Endodermal cell (in vitro differentiated cells): ENCODE results near the gene PNMA6E. TPM values are rescaled to one million over a fixed set of nuclear protein-coding genes. Genes with fewer than 3 reads are reported as not detected.

ENCODE experiments used
- DNase-seq: peaks from one replicate; pipeline ENCODE4 v3.0.0-alpha.2; 2017
- H3K27ac ChIP-seq: 2 replicates; pipeline ENCODE4 v1.5.1; 2013; ENCODE audit warnings: mild to moderate bottlenecking, low read depth, low read length, moderate library complexity
- H3K27me3 ChIP-seq: 2 replicates; pipeline ENCODE4 v1.6.1; 2013; ENCODE audit warnings: mild to moderate bottlenecking, low read length, moderate library complexity; ENCODE audit not compliant: insufficient read depth, control insufficient read depth, poor library complexity, severe bottlenecking
- H3K36me3 ChIP-seq: 2 replicates; pipeline ENCODE4 v1.7.0; 2013; ENCODE audit warnings: mild to moderate bottlenecking, low read length, moderate library complexity; ENCODE audit not compliant: control insufficient read depth, insufficient read depth
- H3K4me1 ChIP-seq: one replicate; pipeline ENCODE4 v1.7.0; 2013; ENCODE audit warnings: low read length; ENCODE audit not compliant: control insufficient read depth, insufficient read depth
- H3K4me3 ChIP-seq: 2 replicates; pipeline ENCODE4 v1.5.1; 2013; ENCODE audit warnings: mild to moderate bottlenecking, low read length, moderate library complexity
- H3K9ac ChIP-seq: 2 replicates; pipeline ENCODE4 v1.6.1; 2013; ENCODE audit warnings: mild to moderate bottlenecking, low read length, moderate library complexity; ENCODE audit not compliant: poor library complexity, severe bottlenecking; ENCODE audit errors: extremely low read depth
- H3K9me3 ChIP-seq: 2 replicates; pipeline ENCODE4 v1.6.1; 2013; ENCODE audit warnings: mild to moderate bottlenecking, low read length, moderate library complexity; ENCODE audit not compliant: control insufficient read depth
- H3K27ac Mint-ChIP-seq: 2 replicates; pipeline ENCODE4 v1.8.0; 2020; ENCODE audit warnings: mixed read lengths
- H3K27me3 Mint-ChIP-seq: 2 replicates; pipeline ENCODE4 v1.8.0; 2021; ENCODE audit warnings: mild to moderate bottlenecking, mixed read lengths; ENCODE audit not compliant: insufficient read depth
- H3K36me3 Mint-ChIP-seq: 2 replicates; pipeline ENCODE4 v1.8.0; 2020; ENCODE audit warnings: low read depth, mixed read lengths
- H3K4me1 Mint-ChIP-seq: 2 replicates; pipeline ENCODE4 v1.8.0; 2020; ENCODE audit warnings: mixed read lengths
- H3K4me3 Mint-ChIP-seq: 2 replicates; pipeline ENCODE4 v1.8.0; 2020; ENCODE audit warnings: mild to moderate bottlenecking, moderate library complexity, mixed read lengths
- H3K9me3 Mint-ChIP-seq: 2 replicates; pipeline ENCODE4 v1.8.0; 2020; ENCODE audit warnings: mild to moderate bottlenecking, mixed read lengths
- CTCF ChIP-seq: fragments of 200-600 bp; sonication (generic); conservative IDR thresholded peaks from 2 replicates; pipeline ENCODE4 v1.5.0; 2021; ENCODE audit warnings: antibody characterized with exemption, mild to moderate bottlenecking
- WGBS, 2 experiments: methylation state at CpG; one replicate each; pipeline versions ENCODE4 v1.1.5 to v1.1.7; 2013; ENCODE audit warnings: missing lambda C conversion rate in 2 of 2, mixed read lengths in 1 of 2; ENCODE audit not compliant: insufficient coverage in 1 of 2, insufficient read length in 1 of 2; 5-methylcytosine and 5-hydroxymethylcytosine counted together
- total RNA-seq, 2 donors: library from RNA; stranded (reverse); fragmentation: NEBNext Ultra II Directional in 1 of 2; extraction: Animal tissue kit (Norgen Biotek cat#: 25700) in 1 of 2; gene quantifications; 2 replicates in 1 of 2; 3 replicates in 1 of 2; pipeline ENCODE4 v1.2.1, GENCODE V29; 2021

The PNMA6E gene
- total RNA-seq, 2 donors from 2014 or later, result not detected

- peaks cover 60% of the 10 kb centered on the region for H3K9me3 Mint-ChIP-seq
- Histone ChIP-seq H3K4me1 (no peaks in the 10 kb centered on the region), H3K27me3 (no peaks in the 10 kb centered on the region), H3K4me3 (no peak overlapping the region), H3K9me3 (no peaks in the 10 kb centered on the region), H3K27ac (no peak overlapping the region), H3K36me3 (no peaks in the 10 kb centered on the region), H3K9ac (no peak overlapping the region)
- DNase-seq, result no peak
- H3K36me3 Mint-ChIP-seq, result no peaks in the 10 kb centered on the region
- TF ChIP-seq CTCF, result no peak
- 89% methylated on average over 5 of the region's 5 CpGs; no CpG with 5 or more reads in 1 of the 2 experiments for WGBS, 2 experiments
- no peaks in the 10 kb centered on the region for H3K4me1 Mint-ChIP-seq
- no peak overlapping the region for H3K27ac Mint-ChIP-seq
- no peaks in the 10 kb centered on the region for H3K27me3 Mint-ChIP-seq
- H3K4me3 Mint-ChIP-seq, result no peak overlapping the region
These were observed 41.3 kb upstream of the PNMA6E start for GRCh38 chrX:153442463-153442862.

- Mint-ChIP-seq H3K4me1 (no peaks in the 10 kb centered on the region), H3K9me3 (peaks cover 64% of the 10 kb centered on the region)
These were observed 40.8 kb upstream of the PNMA6E start for GRCh38 chrX:153441981-153442380.

GRCh38 chrX:153441296-153441695 lies 40.1 kb upstream of the PNMA6E start:
- Mint-ChIP-seq H3K27me3 (no peaks in the 10 kb centered on the region), H3K27ac (no peak overlapping the region), H3K4me3 (no peak overlapping the region), H3K36me3 (no peaks in the 10 kb centered on the region), H3K9me3 (peaks cover 63% of the 10 kb centered on the region), H3K4me1 (no peaks in the 10 kb centered on the region)
- TF ChIP-seq CTCF, result no peak
- H3K36me3 ChIP-seq, result no peaks in the 10 kb centered on the region
- H3K9ac ChIP-seq, result no peak overlapping the region
- no peaks in the 10 kb centered on the region for H3K4me1 ChIP-seq
- H3K27me3 ChIP-seq, result no peaks in the 10 kb centered on the region
- H3K4me3 ChIP-seq, result no peak overlapping the region
- 78% methylated on average over 7 of the region's 7 CpGs; no CpG with 5 or more reads in 1 of the 2 experiments for WGBS, 2 experiments
- DNase-seq, result no peak
- H3K27ac ChIP-seq, result no peak overlapping the region
- no peaks in the 10 kb centered on the region for H3K9me3 ChIP-seq

More at GRCh38 chrX:153441981-153442380, 40.8 kb upstream of the PNMA6E start:
- DNase-seq, result no peak
- Histone ChIP-seq H3K9me3 (no peaks in the 10 kb centered on the region), H3K27ac (no peak overlapping the region), H3K9ac (no peak overlapping the region), H3K4me1 (no peaks in the 10 kb centered on the region), H3K36me3 (no peaks in the 10 kb centered on the region), H3K27me3 (no peaks in the 10 kb centered on the region), H3K4me3 (no peak overlapping the region)
- Mint-ChIP-seq H3K4me3 (no peak overlapping the region), H3K27ac (no peak overlapping the region), H3K27me3 (no peaks in the 10 kb centered on the region), H3K36me3 (no peaks in the 10 kb centered on the region)
- no peak for TF ChIP-seq CTCF
- 95 to 100% methylated on average over 1 to 9 of the region's 9 CpGs for WGBS, 2 experiments
